ENCODE data around the gene ALK.

ALK gene

DNA sequence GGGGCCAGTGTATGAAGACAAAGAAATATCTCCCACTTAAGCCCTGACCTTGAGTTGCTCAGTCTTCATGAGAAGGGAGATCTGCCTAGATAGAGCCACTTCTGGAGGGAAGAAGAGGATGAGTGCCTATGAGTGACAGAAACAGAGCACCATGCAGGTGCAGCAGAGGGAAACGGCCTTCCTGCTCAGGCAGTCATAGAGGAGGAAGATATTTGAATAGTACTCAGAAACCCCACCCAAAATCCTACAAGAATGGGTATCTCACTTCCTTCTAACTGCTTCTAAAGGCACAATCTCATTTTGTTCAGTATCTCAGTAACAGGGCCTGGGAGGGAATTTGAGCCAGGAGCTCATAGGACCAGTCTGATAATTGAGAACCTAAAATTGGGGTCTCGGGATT is 339.3 kb downstream of the ALK start:
- intact Hi-C loops (cut with DNase I; ENCODE audit: low total_unique reads), result no loop called here
- TF ChIP-seq, protein P1, sequence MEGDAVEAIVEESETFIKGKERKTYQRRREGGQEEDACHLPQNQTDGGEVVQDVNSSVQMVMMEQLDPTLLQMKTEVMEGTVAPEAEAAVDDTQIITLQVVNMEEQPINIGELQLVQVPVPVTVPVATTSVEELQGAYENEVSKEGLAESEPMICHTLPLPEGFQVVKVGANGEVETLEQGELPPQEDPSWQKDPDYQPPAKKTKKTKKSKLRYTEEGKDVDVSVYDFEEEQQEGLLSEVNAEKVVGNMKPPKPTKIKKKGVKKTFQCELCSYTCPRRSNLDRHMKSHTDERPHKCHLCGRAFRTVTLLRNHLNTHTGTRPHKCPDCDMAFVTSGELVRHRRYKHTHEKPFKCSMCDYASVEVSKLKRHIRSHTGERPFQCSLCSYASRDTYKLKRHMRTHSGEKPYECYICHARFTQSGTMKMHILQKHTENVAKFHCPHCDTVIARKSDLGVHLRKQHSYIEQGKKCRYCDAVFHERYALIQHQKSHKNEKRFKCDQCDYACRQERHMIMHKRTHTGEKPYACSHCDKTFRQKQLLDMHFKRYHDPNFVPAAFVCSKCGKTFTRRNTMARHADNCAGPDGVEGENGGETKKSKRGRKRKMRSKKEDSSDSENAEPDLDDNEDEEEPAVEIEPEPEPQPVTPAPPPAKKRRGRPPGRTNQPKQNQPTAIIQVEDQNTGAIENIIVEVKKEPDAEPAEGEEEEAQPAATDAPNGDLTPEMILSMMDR (IDR thresholded peaks at IDR 0.05), result no peak
- Histone ChIP-seq H3K36me3 (no peaks in the 10 kb centered on the region), H3K4me3 (no peak overlapping the region), H3K27me3 (peaks cover 0 to 3% of the 10 kb centered on the region in 2 donors), H3K9me3 (no peaks in the 10 kb centered on the region), H3K4me1 (no peaks in the 10 kb centered on the region), H3K27ac (no peak overlapping the region)
- DNase-seq, result no peak

DNA sequence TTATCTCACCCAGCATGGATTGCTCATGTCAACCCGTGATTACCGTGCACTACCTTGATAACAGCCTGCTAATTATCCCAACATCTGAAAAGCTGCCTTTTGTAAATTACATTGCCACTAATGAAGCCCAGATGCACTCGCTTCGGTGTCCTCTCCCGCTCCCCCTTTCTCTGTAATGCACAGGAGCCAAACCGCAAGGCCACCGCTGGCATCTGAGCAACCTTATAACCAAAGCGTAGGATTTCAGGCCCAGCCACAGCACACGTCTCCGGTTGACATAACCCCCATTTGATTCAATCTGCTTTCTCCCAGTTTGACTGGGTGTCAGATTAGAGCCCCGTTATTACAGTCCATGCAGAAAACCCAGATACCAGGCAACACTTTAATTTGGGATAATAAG is 341.2 kb downstream of the ALK start:
- DNase-seq, result no peak
- no peak overlapping the region for H3K27ac ChIP-seq
- intact Hi-C loops (cut with DNase I; ENCODE audit: low total_unique reads), result no loop called here
- TF ChIP-seq, protein P1 (IDR thresholded peaks at IDR 0.05), result no peak
- no peaks in the 10 kb centered on the region for H3K4me1 ChIP-seq
- H3K36me3 ChIP-seq, result no peaks in the 10 kb centered on the region
- no peak overlapping the region for H3K4me3 ChIP-seq
- no peaks in the 10 kb centered on the region for H3K9me3 ChIP-seq
- H3K27me3 ChIP-seq, result peaks cover 0 to 10% of the 10 kb centered on the region in 2 donors

DNA sequence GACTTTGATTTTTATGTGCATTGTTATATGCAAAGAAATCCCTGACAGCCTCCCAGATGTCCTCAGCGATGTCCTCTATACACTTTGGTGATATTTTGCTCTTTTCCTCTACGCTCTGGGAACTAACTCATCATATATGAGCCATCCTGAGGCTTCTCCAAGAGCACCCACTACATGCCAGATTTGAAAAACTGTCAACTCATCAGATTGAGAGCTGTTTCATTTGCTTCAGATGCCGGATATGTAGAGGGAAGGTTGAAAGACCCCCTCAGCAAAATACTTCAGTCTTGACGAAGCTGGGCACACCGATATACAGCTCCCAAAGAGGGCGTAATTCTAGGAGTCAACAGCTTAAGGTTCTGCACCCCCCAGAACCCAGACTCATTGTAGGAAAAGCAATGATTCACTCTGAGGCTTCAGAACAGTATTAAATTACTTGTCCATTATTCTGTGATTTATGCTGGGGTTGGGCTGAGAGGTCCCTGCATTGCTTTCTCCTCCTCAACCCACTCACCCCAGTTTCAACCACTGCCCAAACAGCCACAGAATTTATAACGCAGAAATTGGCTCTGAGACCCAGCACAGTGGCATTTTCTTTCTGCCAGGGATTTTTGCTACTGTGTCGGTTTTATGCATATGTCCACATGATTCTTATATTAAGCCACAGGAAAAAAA is 341.8 kb downstream of the ALK start:
- Histone ChIP-seq H3K27ac (no peak overlapping the region), H3K4me1 (no peaks in the 10 kb centered on the region), H3K36me3 (no peaks in the 10 kb centered on the region), H3K27me3 (peaks cover 0 to 10% of the 10 kb centered on the region in 2 donors), H3K4me3 (no peak overlapping the region), H3K9me3 (no peaks in the 10 kb centered on the region)
- TF ChIP-seq, protein P1 (IDR thresholded peaks at IDR 0.05), result no peak
- intact Hi-C loops (cut with DNase I; ENCODE audit: low total_unique reads), result no loop called here
- DNase-seq, result no peak

DNA sequence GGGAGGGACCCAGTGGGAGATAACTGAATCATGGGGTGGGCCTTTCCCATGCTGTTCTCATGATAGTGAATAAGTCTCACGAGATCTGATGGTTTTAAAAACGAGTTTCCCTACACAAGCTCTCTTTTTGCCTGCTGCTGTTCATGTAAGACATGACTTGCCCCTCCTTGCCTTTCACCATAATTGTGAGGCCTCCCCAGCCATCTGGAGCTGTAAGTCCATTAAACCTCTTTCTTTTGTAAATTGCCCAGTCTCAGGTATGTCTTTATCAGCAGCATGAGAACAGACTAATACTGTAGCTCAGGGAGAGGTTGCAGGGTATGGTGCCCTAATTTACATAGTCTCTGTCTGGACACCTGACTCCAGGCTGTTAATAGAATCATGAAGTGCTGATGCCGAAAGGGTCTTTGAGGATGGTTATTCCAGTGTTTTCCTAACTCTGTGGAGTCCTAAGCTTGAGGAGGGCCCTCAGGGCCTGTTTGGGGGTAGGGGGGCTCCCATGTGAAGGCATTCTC is 343.2 kb downstream of the ALK start:
- intact Hi-C loops (cut with DNase I; ENCODE audit: low total_unique reads), result no loop called here
- TF ChIP-seq, protein P1 (IDR thresholded peaks at IDR 0.05), result no peak

DNA sequence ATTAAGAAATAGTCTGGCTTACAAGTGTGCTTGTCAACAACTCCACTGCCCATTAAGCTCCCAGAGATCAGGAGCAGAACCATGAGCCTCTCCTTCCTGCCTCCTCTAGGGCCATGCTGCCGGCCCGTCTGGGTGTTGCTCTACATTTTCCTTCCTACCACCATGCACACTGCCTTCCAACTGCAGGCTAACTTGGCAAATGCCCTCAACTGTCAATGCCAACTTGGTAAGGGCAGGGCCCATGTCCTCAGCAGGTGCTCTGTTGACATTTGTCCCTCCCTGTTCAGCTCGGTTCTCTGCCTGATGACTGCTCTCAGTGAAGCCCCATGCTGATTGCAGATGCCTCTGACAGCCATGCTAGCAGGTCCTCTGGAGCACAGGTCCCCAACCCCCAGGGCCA is 345.2 kb downstream of the ALK start:
- TF ChIP-seq, protein P1 (IDR thresholded peaks at IDR 0.05), result no peak

More for the DNA sequence above, 343.2 kb downstream of the ALK start:
- Histone ChIP-seq H3K4me1 (no peaks in the 10 kb centered on the region), H3K9me3 (no peaks in the 10 kb centered on the region), H3K4me3 (no peak overlapping the region), H3K27me3 (peaks cover 0 to 10% of the 10 kb centered on the region in 2 donors), H3K36me3 (no peaks in the 10 kb centered on the region), H3K27ac (no peak overlapping the region)
- no peak for DNase-seq

More for the DNA sequence above, 345.2 kb downstream of the ALK start:
- Histone ChIP-seq H3K27me3 (peaks cover 0 to 10% of the 10 kb centered on the region in 2 donors), H3K27ac (no peak overlapping the region), H3K4me3 (no peak overlapping the region), H3K36me3 (no peaks in the 10 kb centered on the region), H3K4me1 (no peaks in the 10 kb centered on the region), H3K9me3 (no peaks in the 10 kb centered on the region)
- intact Hi-C loops (cut with DNase I; ENCODE audit: low total_unique reads), result no loop called here
- no peak for DNase-seq

All from tibial artery (tissue), 4 donors.